ENCODE measurements around the gene SIGLEC14.
A peak's percentile ranks its signal among the peaks of the same experiment; 100 is the strongest.
"Not testable (repeated sequence)": the region's sequence is repeated elsewhere in the genome, so short reads cannot be mapped to it uniquely, and the experiment has no call there.

SIGLEC14 gene, protein sequence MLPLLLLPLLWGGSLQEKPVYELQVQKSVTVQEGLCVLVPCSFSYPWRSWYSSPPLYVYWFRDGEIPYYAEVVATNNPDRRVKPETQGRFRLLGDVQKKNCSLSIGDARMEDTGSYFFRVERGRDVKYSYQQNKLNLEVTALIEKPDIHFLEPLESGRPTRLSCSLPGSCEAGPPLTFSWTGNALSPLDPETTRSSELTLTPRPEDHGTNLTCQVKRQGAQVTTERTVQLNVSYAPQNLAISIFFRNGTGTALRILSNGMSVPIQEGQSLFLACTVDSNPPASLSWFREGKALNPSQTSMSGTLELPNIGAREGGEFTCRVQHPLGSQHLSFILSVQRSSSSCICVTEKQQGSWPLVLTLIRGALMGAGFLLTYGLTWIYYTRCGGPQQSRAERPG

DNA sequence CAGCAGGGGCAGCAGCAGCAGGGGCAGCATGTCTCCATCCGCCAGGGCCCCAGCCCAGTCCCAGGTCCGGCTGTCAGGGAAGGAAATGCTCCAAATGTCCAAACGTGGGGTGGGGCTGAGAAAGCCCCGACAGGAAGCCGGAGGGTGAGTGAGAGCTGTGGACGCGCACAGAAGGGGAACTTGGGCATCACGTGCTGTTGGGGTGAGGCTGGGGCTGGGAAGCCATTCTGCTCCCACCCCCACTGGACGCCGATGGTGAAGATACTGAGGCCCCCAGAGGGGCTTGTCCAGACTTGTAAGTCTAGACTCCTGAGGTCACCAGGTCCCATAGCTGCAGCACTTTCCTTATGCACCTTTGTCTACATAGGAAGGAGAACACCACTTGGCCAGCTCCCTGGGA, at the start of gene SIGLEC14:
SIGLEC14 (minus strand) TSS at position 96 of the 400 bp plus-strand sequence; CDS start at position 30, 66 bp downstream.
- DNase-seq, result not testable (repeated sequence)

DNA sequence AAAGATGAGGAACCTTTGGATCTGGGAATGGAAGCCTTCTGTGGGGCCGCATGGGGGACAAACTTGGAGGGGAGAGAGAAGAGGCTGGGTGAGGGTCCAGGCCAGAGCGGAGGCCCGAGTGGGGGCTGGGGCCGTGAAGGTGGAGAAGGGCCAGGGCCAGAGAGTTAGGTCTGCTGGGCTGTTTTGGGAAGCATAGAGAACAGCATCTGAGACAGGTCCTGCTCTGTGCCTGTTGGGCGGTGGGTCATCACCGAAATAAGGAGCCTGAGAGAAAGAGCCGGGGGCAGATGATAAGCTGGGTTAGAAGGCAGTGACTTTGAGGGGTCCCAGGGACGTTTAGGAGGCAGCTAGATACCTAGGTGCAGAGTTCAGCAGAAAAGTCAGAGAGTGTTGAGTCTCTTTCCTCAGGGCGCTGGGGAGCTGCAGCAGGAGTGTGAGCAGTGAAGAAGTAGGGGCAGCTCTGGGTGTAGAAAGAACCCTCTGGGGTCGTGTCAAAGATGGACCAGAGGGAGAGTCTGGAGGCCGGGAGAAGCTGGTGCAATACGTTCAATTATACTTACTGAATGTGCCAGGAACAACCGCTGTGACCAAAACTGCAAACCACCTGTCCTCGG, 49.2 kb upstream of the SIGLEC14 start:
- no peak for DNase-seq

DNA sequence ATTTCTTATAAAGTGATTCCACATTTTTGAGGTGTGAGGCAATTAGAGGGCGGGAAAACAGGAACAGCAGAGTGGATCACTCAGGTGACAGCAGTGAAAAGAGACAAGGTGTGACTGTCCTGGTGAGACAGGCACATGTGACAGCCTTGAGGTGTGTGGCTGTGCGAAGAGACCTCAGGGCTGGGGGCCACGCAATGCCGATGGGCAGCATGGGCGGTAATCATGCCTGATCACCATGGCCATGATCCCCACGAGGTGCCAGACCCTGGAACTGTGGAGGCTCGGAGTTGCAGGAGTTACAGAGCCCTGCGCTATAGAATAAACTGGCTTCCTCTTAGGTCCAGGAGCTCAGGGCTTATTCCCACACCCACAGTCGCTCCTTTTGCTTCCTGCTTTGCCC, 48.5 kb upstream of the SIGLEC14 start:
- DNase-seq, result no peak

DNA sequence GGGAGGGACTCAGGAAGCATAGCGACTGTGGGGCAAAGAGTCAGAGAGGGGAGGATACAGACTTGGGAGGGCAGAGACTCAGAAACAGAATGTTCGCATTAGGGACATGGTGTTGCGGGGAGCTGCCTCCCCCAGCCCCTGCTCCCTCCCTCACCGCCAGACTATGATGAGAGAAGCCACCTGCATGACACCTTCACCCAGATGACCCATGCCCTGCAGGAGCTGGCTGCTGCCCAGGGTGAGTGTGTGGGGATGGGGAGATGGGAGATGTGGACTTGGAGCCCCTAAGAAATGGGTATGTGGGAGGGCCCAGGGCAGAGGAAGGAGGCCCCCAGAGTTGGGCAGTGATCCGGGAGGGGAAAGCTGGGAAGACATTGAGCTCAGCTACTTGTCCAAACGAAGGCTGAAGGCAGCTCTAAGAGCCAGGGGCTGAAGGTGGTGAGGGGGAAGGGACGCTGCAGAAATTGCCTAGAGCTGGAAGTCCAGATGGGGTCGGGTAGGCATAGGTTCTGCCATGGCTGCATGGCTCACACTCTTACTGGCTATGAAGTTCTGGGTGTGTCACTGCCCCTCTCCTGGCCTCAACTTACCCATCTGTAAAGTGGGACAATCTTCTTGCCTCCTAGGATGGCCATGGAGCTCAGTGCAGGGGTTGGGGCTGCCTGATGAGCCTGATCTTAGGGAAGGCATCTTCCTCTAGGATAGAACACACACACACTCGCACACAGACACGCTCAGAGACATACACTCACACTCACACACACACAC, 47.9 kb upstream of the SIGLEC14 start:
- DNase-seq, result no peak

DNA sequence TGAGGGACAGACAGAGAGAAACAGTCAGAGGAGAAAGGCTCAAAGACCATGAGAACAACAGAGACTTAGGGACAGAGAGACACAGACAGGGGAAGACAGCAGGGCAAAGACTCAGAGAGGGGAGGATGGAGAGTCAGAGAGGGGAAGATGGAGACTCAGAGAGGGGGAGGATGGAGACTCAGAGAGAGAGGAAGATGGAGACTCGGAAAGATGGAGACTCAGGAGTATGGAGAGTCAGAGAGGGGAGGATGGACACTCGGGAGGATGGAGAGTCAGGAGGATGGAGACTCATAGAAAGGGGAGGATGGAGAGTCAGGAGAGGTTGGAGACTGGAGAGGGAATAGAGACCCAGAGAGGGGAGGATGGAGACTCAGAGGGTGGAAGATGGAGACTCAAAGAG, 47.2 kb upstream of the SIGLEC14 start:
- no peak for DNase-seq

DNA sequence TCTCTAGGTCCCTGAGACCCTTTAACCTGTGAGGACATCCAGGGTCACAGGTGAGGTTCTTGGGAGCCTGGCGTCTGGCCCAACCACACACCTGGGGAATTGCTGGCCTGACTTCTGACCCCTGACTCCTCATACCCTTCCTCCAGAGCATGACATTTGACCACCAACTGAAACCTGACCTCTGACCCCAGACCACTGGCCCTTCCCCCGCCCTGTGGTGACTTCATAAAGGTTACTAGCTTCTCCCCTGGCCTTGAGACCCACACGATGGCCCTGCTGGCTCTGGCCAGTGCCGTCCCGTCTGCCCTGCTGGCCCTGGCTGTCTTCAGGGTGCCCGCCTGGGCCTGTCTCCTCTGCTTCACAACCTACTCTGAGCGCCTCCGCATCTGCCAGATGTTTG, 46.6 kb upstream of the SIGLEC14 start, which contains the start of gene SPACA6:
SPACA6 (plus strand) TSS at position 71 of the 400 bp plus-strand sequence; CDS start at position 268, 197 bp downstream.
- no peak for DNase-seq

DNA sequence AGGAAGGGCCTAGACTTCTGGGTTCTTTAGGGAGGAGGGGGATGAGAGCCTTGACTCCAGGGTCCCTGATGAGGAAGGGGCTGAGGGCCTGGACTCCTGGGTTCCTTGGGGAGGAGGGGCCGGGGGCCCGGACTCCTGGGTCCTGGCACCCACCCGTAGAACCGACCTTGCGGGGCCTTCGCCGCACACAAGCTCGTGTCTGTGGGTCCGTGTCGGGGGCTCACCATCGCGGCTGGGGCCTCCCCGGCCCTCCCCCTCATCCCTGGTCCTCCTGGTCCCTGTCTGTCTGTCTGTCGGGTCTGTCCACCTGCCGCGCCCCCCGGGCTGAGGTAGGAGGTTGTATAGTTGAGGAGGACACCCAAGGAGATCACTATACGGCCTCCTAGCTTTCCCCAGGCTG, 45.8 kb upstream of the SIGLEC14 start:
- DNase-seq, result no peak

DNA sequence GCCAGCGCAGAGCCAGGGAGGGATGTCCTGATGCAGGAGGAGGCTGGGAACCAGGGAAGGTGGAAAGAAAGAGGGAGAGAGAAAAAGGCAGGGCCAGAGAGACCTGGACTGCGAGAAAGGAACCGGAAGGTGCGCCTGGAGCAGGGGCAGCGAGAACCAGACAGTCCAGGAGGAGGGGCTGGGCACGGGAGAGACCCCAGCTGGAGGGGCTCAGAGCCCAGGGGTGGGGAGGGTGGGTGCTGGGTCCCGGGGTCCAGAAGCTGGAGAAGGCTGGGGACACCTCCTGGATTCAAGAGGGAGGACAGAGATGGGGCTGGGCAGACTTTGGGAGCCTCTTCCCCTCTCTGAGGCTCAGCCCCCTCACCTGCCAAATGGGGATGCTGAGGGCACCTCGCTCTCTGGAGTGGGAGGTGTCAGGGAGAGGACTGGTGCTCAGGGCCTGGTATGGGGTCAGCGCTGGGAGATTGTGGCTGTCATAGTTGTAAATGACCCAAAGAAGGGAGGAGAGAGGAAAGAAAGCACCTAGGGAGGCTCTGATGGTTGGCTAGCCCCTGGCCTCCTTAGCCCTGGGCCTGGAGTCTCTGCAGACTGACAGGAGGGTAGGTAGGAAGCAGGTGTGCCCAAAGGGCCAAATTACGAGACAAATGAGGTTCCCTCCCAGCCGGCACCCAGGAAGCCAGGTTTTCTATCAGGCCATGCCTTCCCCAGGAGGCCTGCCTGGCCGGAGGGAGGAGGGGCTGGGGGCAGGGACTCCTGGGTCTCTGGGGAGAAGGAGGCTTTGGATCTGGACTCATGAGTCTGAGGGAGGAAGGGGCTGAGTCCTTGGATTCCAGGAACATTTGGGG, 45.2 kb upstream of the SIGLEC14 start:
- DNase-seq, result no peak

DNA sequence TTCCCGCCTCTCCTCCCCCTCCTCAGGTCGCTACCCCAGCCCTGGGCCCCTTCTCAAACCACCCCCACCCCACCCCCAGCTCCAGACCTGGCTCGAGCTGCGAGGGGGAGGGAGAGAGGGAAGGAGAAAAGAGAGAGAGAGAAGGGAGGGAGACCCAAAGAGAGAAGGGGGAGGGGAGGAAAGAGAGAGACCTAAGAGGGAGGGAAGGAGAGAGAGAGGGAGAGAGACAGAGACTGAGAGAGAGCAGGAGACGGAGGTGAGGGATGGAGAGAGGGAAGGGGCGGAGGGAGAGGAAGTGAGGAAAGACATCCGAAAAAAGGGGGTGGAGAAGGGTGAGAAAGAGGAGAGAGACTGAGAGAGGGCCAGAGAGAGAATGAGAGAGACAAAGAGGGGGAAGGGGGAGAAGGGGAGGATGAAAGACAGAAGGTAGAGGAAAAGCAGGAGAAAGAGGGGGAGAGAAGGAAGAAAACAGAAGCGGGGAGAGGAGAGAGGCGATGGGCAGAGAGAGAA, 44.5 kb upstream of the SIGLEC14 start:
- no peak for DNase-seq

DNA sequence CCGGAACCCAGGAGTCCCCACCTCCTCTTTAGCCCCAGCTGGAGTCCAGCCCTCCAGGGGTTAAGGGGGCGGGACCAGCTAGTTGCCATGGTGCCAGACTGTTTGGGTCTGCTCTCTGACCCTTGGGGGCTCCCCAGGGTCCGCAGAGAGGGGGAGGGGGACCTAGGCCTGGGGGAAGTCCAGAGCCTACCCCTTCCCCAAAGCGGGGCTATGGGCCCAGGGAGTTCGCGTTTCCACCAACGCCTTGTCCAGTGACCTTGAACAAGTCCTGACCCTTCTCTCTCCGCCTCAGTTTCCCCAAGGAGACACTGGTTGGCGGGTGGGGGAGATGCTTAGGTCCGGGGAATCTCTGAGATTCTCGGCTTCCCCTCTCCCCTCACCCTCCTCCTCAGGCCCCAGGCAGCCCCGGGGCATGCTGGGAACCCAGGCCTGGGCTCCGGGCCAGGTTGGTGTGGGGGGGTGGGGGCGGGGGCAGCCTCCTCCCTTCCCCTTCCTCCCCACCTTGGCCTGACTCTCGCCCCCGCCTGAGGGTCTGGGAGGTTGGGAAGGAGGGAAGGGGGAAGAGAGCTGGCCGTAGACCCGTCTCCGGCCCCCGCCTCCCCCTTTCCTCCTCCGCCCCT, 43.9 kb upstream of the SIGLEC14 start:
- peak; percentile 58 for DNase-seq

DNA sequence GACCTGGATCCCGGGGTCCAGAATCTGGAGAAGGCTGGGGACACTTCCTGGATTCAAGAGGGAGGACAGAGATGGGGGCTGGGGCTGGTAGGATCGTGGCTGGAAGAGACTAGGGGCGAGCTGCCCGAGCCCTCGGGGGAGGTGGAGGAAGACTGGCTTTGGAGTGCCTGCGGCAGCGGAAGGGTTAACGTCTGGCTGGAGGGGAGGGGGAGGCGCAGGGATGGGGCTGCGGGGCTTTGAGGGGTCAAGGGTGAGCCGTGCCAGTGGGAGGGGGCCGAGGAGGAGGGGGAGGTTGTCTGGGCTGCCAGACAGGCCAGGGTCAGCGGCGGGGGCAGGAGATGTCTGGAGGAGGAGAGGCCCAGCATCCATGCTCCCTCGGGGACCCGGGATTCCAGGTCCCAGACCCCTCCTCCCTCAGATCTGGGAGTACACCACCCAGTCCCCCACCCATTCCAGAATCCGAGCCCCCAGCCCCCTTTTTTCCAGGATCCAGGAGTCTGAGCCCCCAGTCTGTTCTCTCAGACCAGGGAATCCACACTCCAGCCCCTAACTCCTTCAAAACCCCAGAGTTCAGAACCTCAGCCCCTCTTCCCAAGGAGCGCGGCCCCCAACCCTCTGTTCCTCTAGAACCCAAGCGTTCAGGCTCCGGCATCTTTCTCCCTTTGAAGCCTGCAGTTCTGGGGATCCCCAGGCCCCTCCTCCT, 43.3 kb upstream of the SIGLEC14 start:
- DNase-seq, result no peak

DNA sequence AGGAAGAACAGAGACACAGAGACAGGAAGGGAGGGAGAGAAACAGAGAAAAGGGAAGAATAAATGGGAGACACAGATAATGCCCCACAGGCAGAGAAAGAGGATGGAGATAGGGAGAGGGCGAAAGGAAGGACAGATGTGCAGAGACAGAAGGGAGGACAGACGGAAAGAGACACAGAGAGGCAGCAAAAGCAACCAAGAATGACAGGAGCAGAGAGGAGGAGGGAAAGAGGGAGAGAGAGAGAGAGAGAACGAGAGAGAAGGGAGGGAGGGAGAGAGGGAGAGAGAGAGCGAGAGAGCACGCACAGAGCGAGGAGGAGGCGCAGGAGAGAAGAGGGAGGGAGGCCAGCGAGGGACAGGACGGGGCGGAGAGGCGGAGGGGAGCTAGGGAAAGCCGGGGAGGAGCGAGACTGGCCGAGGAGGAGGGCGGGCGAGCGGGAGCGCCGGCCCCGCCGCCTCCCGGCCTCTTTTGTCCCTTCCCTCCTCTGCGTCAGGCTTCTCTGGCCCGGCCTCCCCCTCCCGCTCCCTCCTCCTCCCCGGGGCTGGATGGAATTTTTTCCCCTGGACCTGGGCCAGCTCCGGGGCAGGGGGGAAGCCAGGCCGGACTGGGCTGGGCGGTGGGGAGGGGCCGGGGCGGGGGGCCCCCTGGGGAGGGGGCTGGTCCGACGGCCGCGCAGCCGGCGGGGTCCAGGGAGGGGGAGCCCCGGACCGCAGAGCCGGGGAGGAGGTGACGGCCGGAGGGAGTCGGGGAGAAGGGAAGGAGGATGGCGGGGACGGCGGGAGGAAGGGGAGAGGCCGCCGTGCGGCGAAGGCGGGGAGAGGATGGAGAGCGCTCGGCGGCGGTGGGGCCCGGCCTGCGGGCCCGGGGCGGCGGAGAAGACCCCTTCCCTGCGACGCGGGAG, 42.3 kb upstream of the SIGLEC14 start:
- DNase-seq, result no peak

DNA sequence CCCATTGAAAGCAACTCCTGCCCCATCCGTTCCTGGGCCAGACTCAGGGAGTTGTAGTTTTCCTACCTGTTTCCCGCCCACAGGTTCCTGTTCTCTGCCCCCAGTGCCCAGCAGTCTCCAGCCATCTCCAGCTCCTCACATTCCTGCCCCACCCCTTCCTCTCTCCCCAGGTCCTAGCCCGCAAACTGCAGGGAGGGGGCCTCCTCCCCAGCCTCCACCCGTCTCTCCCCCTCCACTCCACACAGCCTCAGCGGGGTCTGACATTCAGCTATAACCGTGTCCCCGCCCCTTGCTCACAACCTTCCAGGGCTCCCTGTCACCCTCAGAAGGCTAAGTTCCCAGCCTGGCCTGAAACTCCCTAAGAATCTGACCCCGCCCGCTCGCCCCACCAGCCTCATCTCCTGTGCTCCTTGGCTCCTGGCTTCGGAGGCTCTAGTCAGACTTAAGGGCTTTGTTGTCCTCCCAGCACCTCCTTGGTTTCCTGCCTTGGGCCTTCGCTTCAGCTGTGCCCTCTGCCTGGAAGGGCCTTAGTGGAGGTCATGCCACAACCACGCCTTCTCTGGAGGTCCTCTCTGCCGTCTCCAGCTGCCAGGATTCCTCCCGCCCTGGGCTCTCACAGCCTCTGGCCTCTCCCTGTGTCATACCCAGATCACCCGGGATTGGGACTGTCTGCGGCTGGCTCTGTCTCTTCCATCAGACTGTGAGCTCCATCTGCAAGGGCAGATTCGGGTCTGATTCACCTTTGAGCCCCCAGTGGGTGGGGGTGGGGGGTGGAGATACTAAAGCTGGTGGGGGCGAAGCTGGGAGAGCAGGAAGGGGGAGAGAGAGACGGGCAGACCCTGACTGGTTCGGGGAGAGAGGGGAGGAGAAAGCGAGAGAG, 41.4 kb upstream of the SIGLEC14 start:
- no peak for DNase-seq

DNA sequence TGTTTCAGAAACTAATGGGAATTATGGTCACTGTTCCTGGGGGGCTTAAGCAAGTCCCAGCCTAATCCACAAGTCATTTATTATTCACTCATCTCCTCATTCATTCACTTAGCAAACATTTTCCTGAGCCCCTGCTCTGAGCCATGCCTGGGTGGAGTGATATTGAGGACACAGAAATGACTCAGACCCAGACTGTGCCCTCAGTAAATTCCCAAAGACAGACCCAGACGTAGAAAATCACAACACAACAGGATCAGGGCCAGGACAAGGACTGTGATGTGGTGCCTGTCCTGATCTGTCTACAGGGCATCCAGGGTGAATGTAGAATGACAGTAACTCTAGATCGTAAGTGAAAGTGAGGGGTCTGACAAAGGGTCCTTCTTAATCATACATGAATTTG, 39.5 kb upstream of the SIGLEC14 start:
- DNase-seq, result no peak

DNA sequence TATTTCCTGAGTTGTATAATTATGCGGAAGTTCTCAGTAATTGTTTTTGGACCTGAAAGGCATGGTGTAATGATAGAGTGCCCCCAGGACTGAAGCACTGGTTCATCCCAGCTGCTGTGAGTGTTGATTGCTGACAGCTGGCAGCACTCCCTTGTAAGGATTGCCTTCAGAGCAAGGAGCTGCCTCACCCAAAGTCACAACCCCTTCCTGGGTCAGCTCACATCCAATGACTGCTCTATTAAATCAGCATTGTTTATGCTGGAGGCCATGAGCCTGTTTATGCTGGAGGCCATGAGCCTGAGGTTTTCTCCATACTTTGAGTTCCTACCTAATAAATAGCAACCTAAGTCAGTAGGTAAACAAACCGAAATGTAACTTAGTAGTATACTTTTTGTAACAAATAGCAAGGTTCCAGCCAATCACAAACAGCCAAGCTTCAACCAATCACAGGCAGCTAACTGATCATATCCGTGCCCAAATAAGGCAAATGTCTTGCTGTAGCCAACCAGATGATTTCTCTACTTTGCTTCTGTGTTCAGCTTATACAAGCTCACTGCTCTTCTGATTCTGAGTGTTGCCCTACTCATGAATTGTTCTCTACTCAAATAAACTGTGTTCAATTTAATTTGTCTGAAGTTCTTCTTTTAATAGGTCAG, 34.8 kb upstream of the SIGLEC14 start:
- no peak for DNase-seq

DNA sequence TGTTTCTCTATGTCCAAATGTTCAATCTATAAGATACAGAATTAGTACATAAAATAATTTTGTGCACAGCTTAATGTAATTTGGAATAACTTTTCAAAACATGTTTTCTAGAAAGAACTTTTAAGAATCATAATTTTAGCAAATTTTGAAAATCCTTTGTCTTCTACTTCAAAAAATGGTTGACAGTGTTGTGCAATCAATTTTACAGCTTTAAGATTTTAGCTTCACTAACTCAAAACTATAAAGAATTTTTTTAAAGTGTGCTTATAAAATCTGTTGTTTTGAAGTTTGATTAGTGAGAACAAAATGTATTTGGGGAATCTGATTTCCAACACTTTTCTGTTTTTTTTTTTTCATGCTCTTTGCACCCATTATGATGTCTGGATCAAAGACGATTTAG, 33.8 kb upstream of the SIGLEC14 start:
- DNase-seq, result no peak

DNA sequence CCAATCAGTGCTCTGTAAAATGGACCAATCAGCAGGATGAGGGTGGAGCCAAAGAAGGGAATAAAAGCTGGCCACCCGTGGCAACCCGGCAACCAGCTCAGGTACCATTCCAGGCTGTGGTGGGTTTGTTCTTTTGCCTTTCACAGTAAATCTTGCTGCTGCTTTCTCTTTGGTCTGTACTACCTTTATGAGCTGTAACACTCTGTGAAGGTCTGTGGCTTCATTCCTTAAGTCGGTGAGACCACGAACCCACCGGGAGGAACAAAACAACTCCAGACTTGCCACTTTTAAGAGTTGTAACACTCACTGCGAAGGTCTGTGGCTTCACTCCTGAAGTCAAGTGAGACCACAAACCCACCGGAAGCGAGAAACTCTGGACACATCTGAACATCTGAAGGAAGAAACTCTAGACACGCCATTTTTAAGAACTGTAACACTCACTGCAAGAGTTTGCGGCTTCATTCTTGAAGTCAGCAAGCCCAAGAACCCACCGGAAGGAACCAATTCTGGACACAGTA, 30.0 kb upstream of the SIGLEC14 start:
- DNase-seq, result no peak

DNA sequence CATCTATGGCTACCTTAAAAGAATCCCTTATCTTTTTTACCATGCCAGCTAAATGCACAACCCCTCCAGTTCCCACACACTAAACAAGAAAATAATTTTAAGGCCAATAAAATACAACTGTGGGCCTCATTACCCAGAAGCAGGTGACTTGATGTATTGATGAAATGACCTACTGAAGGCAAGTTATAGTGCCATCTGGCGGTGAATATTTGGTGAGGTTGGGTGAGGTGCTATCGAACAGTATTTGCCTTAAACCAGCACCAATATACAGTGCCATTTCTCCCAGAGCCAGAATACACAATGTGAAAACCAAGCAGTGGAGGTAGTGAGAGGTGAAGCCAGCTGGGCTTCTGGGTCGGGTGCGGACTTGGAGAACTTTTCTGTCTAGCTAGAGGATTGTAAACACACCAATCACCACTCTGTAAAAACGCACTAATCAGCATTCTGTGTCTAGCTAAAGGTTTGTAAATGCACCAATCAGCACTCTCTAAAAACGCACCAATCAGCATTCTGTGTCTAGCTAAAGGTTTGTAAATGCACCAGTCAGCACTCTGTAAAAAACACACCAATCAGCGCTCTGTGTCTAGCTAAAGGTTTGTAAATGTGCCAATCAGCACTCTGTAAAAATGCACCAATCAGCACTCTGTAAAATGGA, 29.4 kb upstream of the SIGLEC14 start:
- not testable (repeated sequence) for DNase-seq
